DND-41 (cell line): Measurements from ENCODE around the gene BMPR1A.

ENCODE experiments used
- EZH2 ChIP-seq: IDR thresholded peaks from 3 replicates; pipeline ENCODE4 v1.6.1; 2012; ENCODE audit warnings: borderline replicate concordance, low read depth, mild to moderate bottlenecking, moderate library complexity, low read length, inconsistent platforms; ENCODE audit not compliant: severe bottlenecking
- TF ChIP-seq, protein P1 (sequence below): IDR thresholded peaks from 2 replicates; pipeline ENCODE4 v1.5.1; 2012; ENCODE audit warnings: borderline replicate concordance, low read length, moderate library complexity, mild to moderate bottlenecking; ENCODE audit not compliant: poor library complexity, severe bottlenecking; ENCODE audit errors: extremely low read depth

GRCh38 chr10:86830043-86830591 lies 73.7 kb downstream of the BMPR1A start:
- TF ChIP-seq, protein P1, sequence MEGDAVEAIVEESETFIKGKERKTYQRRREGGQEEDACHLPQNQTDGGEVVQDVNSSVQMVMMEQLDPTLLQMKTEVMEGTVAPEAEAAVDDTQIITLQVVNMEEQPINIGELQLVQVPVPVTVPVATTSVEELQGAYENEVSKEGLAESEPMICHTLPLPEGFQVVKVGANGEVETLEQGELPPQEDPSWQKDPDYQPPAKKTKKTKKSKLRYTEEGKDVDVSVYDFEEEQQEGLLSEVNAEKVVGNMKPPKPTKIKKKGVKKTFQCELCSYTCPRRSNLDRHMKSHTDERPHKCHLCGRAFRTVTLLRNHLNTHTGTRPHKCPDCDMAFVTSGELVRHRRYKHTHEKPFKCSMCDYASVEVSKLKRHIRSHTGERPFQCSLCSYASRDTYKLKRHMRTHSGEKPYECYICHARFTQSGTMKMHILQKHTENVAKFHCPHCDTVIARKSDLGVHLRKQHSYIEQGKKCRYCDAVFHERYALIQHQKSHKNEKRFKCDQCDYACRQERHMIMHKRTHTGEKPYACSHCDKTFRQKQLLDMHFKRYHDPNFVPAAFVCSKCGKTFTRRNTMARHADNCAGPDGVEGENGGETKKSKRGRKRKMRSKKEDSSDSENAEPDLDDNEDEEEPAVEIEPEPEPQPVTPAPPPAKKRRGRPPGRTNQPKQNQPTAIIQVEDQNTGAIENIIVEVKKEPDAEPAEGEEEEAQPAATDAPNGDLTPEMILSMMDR, result no peak
- no peak for TF ChIP-seq EZH2
